Neural crest cell (in vitro differentiated cells): ENCODE measurements around the gene KIFAP3. TPM values are rescaled to one million over a fixed set of nuclear protein-coding genes. Genes with fewer than 3 reads are reported as not detected.
A peak's percentile ranks its signal among the peaks of the same experiment; 100 is the strongest.
"Not testable (repeated sequence)": the region's sequence is repeated elsewhere in the genome, so short reads cannot be mapped to it uniquely, and the experiment has no call there.

Source experiments
- DNase-seq: peaks from one replicate; pipeline ENCODE4 v3.0.0; 2021; ENCODE audit warnings: low read depth, mixed read lengths, low spot score
- H3K27ac Mint-ChIP-seq: one replicate; pipeline ENCODE4 v1.8.0; 2021; ENCODE audit warnings: mild to moderate bottlenecking, mixed read lengths; ENCODE audit not compliant: unreplicated experiment
- H3K27me3 Mint-ChIP-seq: 2 replicates; pipeline ENCODE4 v1.8.0; 2021; ENCODE audit warnings: low read depth, mild to moderate bottlenecking, mixed read lengths
- H3K36me3 Mint-ChIP-seq: 2 replicates; pipeline ENCODE4 v1.8.0; 2021; ENCODE audit warnings: low read depth, mild to moderate bottlenecking, mixed read lengths
- H3K4me1 Mint-ChIP-seq: 2 replicates; pipeline ENCODE4 v1.8.0; 2021; ENCODE audit warnings: mixed read lengths
- H3K4me3 Mint-ChIP-seq: one replicate; pipeline ENCODE4 v1.8.0; 2021; ENCODE audit warnings: mild to moderate bottlenecking, mixed read lengths
- H3K9me3 Mint-ChIP-seq: 2 replicates; pipeline ENCODE4 v1.8.0; 2021; ENCODE audit warnings: mixed read lengths
- total RNA-seq: library from RNA; stranded (reverse); gene quantifications from 2 replicates; pipeline ENCODE4 v1.2.1, GENCODE V29; 2021
- TF ChIP-seq, protein P1 (sequence below): fragments of 200-600 bp; sonication (generic); conservative IDR thresholded peaks from 2 replicates; pipeline ENCODE4 v1.5.0; 2021; ENCODE audit warnings: antibody characterized with exemption, mild to moderate bottlenecking

Gene KIFAP3
- total RNA-seq, 1 donor from 2014 or later: 19.6 TPM

DNA sequence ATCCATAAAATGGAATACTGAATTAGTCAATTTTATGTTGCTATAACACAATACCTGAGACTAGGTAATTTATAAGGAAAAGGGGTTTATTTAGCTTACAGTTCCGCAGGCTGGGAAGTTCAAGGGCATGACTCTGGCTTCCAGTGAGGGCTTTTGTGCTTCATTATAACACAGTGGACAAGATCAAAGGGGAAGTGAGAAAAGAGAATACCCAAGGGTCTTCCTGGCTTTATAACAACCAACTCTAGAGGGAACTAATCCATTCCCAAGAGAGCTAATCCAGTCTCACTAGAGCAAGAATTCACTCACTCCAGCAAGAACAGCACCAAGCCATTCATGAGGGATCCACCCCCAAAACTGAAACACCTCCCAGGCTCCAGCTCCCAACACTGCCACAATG, 3.1 kb downstream of the KIFAP3 start:
- Mint-ChIP-seq H3K27me3 (no peaks in the 10 kb centered on the region), H3K9me3 (peaks cover 2% of the 10 kb centered on the region), H3K27ac (no peak overlapping the region), H3K4me3 (peak overlapping the region; percentile 22), H3K36me3 (peaks cover 4% of the 10 kb centered on the region), H3K4me1 (peaks cover 23% of the 10 kb centered on the region)
- TF ChIP-seq, protein P1, sequence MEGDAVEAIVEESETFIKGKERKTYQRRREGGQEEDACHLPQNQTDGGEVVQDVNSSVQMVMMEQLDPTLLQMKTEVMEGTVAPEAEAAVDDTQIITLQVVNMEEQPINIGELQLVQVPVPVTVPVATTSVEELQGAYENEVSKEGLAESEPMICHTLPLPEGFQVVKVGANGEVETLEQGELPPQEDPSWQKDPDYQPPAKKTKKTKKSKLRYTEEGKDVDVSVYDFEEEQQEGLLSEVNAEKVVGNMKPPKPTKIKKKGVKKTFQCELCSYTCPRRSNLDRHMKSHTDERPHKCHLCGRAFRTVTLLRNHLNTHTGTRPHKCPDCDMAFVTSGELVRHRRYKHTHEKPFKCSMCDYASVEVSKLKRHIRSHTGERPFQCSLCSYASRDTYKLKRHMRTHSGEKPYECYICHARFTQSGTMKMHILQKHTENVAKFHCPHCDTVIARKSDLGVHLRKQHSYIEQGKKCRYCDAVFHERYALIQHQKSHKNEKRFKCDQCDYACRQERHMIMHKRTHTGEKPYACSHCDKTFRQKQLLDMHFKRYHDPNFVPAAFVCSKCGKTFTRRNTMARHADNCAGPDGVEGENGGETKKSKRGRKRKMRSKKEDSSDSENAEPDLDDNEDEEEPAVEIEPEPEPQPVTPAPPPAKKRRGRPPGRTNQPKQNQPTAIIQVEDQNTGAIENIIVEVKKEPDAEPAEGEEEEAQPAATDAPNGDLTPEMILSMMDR: no peak
- DNase-seq: no peak

DNA sequence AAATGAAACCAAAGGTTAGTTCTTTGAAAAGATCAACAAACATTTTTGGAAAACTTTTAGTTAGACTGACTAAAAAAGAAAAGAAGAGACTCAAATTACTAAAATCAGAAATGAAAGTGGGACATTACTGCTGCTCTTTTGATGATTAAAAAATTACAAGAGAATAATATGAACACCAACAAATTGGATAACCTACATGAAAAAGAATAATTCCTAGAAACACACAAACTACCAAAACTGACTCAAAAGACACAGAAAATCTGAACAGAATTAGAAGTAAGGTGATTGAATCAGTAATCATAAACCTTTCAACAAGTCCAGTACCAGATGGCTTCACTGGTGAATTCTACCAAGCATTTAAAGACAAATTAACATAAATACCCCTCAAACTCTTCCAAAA, 5.6 kb downstream of the KIFAP3 start:
- no peak overlapping the region for H3K27ac Mint-ChIP-seq
- peaks cover 7% of the 10 kb centered on the region for H3K4me1 Mint-ChIP-seq
- peaks cover 4% of the 10 kb centered on the region for H3K36me3 Mint-ChIP-seq
- H3K9me3 Mint-ChIP-seq: peaks cover 2% of the 10 kb centered on the region
- H3K27me3 Mint-ChIP-seq: no peaks in the 10 kb centered on the region
- DNase-seq: no peak
- TF ChIP-seq, protein P1: no peak
- H3K4me3 Mint-ChIP-seq: no peak overlapping the region

DNA sequence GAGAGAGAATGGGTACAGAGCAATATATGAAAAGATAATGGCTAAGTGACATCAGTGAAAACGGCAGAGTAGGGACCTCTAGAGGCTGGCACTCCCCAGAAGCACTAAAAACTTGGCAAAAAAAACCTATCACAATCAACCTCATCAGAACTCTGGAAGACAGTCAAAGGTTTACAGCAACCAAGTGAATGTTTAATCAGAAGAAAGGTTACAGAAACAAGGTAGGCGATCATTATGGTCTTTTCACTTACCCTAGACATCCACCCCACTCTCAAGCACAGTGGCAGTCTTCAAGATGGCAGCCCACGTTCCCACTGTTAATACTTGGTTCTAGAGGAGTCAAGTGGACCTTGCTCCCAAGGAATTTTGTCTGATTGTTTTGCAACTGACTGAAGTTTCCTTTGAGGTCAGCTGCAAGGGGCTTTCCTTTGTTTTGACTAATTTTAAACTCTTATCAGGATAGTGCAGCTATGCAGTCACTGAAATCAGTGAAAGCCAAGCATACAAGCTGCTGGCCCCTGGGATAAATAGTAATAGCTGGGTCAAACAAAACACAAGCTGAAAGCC, 7.2 kb downstream of the KIFAP3 start:
- no peak overlapping the region for H3K27ac Mint-ChIP-seq
- H3K9me3 Mint-ChIP-seq: peaks cover 2% of the 10 kb centered on the region
- no peak overlapping the region for H3K4me3 Mint-ChIP-seq
- DNase-seq: no peak
- TF ChIP-seq, protein P1: no peak
- no peaks in the 10 kb centered on the region for H3K4me1 Mint-ChIP-seq
- no peaks in the 10 kb centered on the region for H3K27me3 Mint-ChIP-seq
- peaks cover 11% of the 10 kb centered on the region for H3K36me3 Mint-ChIP-seq

DNA sequence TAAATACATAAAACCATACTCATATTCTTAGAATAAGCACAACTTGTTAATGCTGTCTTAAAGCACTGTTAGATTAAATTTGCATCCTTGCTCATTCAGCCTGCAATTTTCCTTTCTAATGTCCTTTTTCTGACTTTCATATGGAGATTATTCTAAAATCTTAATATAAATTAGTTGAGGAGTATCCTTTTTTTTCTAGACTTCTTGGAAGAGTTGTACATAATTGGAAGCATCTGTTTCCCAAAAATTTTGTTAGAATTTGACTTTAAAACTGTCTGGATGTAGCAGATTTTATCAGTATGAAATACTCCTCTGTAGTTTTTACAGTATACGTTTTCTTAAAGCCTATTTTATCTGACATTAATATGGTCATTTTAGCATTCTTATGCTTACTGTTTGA, 9.7 kb downstream of the KIFAP3 start:
- DNase-seq: no peak
- no peaks in the 10 kb centered on the region for H3K4me1 Mint-ChIP-seq
- H3K9me3 Mint-ChIP-seq: peaks cover 4% of the 10 kb centered on the region
- peaks cover 14% of the 10 kb centered on the region for H3K36me3 Mint-ChIP-seq
- no peak overlapping the region for H3K4me3 Mint-ChIP-seq
- no peaks in the 10 kb centered on the region for H3K27me3 Mint-ChIP-seq
- TF ChIP-seq, protein P1: no peak
- H3K27ac Mint-ChIP-seq: no peak overlapping the region

DNA sequence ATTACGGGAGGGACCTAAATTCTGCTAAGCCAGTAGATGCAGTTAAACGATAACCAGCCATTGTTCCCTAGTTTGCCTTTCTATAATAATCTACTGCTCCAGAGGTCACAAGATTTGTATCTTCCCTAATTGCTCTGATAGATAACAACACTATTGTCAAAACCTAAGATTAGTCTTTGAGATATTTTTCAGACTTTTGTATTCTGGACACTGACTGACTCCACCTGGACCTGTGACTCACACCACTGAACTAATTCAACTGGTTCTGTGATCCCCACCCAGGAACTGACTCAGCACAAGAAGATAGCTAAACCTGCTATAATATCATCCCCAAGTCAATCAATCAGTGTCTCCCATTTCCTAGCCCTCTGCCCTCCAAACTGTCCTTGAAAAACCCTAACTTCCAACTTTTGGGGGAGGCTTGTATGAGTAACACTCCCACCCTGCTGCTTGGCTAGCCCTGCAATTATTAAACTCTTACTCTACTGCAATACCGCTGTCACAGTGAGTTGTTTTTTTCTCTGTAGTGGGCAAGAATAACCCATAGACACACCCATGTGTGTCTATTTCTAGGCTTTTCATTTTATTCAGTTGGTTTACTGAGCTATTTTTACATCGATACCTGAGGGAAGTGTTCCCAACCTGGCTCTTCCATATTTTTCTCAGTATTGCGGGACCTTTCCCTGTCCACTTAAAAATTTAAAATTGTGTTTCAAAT, 11.2 kb downstream of the KIFAP3 start:
- no peak overlapping the region for H3K27ac Mint-ChIP-seq
- no peaks in the 10 kb centered on the region for H3K27me3 Mint-ChIP-seq
- H3K36me3 Mint-ChIP-seq: peaks cover 10% of the 10 kb centered on the region
- H3K9me3 Mint-ChIP-seq: peaks cover 2% of the 10 kb centered on the region
- DNase-seq: no peak
- TF ChIP-seq, protein P1: no peak
- no peaks in the 10 kb centered on the region for H3K4me1 Mint-ChIP-seq
- H3K4me3 Mint-ChIP-seq: no peak overlapping the region

DNA sequence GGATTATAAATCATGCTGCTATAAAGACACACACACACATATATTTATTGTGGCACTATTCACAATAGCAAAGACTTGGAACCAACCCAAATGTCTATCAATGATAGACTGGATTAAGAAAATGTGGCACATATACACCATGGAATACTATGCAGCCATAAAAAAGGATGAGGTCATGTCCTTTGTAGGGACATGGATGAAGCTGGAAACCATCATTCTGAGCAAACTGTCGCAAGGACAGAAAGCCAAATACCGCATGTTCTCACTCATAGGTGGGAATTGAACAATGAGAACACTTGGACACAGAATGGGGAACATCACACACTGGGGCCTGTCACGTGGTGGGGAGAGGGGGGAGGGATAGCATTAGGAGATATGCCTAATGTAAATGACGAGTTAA, 12.8 kb downstream of the KIFAP3 start:
- DNase-seq, H3K4me1 Mint-ChIP-seq, H3K9me3 Mint-ChIP-seq, H3K27ac Mint-ChIP-seq, H3K4me3 Mint-ChIP-seq, H3K27me3 Mint-ChIP-seq: not testable (repeated sequence)
- H3K36me3 Mint-ChIP-seq: peaks cover 10% of the 10 kb centered on the region

DNA sequence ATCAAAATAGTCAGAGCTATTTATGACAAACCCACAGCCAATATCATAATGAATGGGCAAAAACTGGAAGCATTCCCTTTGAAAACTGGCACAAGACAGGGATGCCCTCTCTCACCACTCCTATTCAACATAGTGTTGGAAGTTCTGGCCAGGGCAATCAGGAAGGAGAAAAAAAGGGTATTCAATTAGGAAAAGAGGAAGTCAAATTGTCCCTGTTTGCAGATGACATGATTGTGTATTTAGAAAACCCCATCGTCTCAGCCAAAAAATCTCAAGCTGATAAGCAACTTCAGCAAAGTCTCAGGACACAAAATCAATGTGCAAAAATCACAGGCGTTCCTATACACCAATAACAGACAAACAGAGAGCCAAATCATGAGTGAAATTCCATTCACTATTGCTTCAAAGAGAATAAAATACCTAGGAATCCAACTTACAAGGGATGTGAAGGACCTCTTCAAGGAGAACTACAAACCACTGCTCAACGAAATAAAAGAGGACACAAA, 14.4 kb downstream of the KIFAP3 start:
- not testable (repeated sequence) for DNase-seq, H3K27ac Mint-ChIP-seq, H3K27me3 Mint-ChIP-seq, H3K4me3 Mint-ChIP-seq, H3K9me3 Mint-ChIP-seq, H3K4me1 Mint-ChIP-seq
- peaks cover 10% of the 10 kb centered on the region for H3K36me3 Mint-ChIP-seq
